Measurements from ENCODE around the gene HM13. TPM values are rescaled to one million over a fixed set of nuclear protein-coding genes. Genes with fewer than 3 reads are reported as not detected.

HM13 gene
- total and polyA plus RNA-seq, 2 of the 13 experiments (the other 11 are each of a cell fraction or from before 2014, with no cell fraction given) = 118 to 243 TPM

GRCh38 chr20:31605902-31606803 is 91.9 kb downstream of the HM13 start (continued):
- no peak for TF ChIP-seq ZKSCAN8 (CRISPR knock-in tag; IDR thresholded peaks at IDR 0.05; ENCODE audit: borderline replicate concordance)
- TF ChIP-seq ZNF235 (CRISPR knock-in tag; IDR thresholded peaks at IDR 0.05; ENCODE audit: borderline replicate concordance) = 0 out of 2 replicates have a peak, but pooled peaks have one; percentile 2
- peak; percentile 73 for TF ChIP-seq POLR2AphosphoS5 (IDR thresholded peaks at IDR 0.05; ENCODE audit: low read depth, low read length)
- no peak; the same call in 1 of the 2 replicates for TF ChIP-seq ZNF703 (CRISPR knock-in tag; IDR thresholded peaks at IDR 0.05; ENCODE audit: borderline replicate concordance)
- no peak; the same call in 1 of the 2 replicates for TF ChIP-seq DNMT1 (CRISPR knock-in tag; IDR thresholded peaks at IDR 0.05)
- TF ChIP-seq THAP9 (CRISPR knock-in tag; IDR thresholded peaks at IDR 0.05; ENCODE audit: borderline replicate concordance) = no peak
- TF ChIP-seq TOPORS (CRISPR knock-in tag; IDR thresholded peaks at IDR 0.05) = peak; percentile 3; the same call in 1 of the 2 replicates
- peak; percentile 57; the same call in 1 of the 2 replicates for TF ChIP-seq NRL (CRISPR knock-in tag; IDR thresholded peaks at IDR 0.05; ENCODE audit: borderline replicate concordance)
- TF ChIP-seq NONO (IDR thresholded peaks at IDR 0.05) = no peak
- no peak for TF ChIP-seq NONO (CRISPR knock-in tag; conservative IDR thresholded peaks at IDR 0.05)
- TF ChIP-seq ZNF891 (CRISPR knock-in tag; IDR thresholded peaks at IDR 0.05) = peak; percentile 79; the same call in 1 of the 2 replicates
- peak; percentile 7; the same call in 1 of the 2 replicates for TF ChIP-seq RERE (CRISPR knock-in tag; IDR thresholded peaks at IDR 0.05; ENCODE audit: low read depth)
- no peak; the same call in none of the 2 replicates for TF ChIP-seq ZNF710 (CRISPR knock-in tag; IDR thresholded peaks at IDR 0.05; ENCODE audit: borderline replicate concordance)
- peak; percentile 100 for TF ChIP-seq ZC3H13 (CRISPR knock-in tag; IDR thresholded peaks at IDR 0.05)
- TF ChIP-seq SATB2 (CRISPR knock-in tag; IDR thresholded peaks at IDR 0.05) = peak; percentile 91
- TF ChIP-seq TEAD2 (CRISPR knock-in tag; IDR thresholded peaks at IDR 0.05) = 0 out of 2 replicates have a peak, but pooled peaks have one; percentile 58
- TF ChIP-seq NR2C2 (CRISPR knock-in tag; IDR thresholded peaks at IDR 0.05; ENCODE audit: borderline replicate concordance) = peak; percentile 81
- no peak for TF ChIP-seq ZNF775 (CRISPR knock-in tag; IDR thresholded peaks at IDR 0.05; ENCODE audit: borderline replicate concordance)

All from HepG2 (cell line).